HG03442 (cell line): Measurements from ENCODE around the gene ATP6V1A.

ENCODE experiments used
- ATAC-seq: cut with Tn5 transposase; IDR thresholded peaks from one replicate; pipeline ENCODE4 v1.9.1; 2021; ENCODE audit warnings: mild to moderate bottlenecking, moderate library complexity; ENCODE audit not compliant: unreplicated experiment

ATP6V1A gene

GRCh38 chr3:113746548-113747282, at the start of gene ATP6V1A:
Gene ATP6V1A (plus strand): TSS chr3:113747035. CDS start chr3:113778754, 31,719 bp downstream.
- peak; percentile 32 for ATAC-seq

DNA sequence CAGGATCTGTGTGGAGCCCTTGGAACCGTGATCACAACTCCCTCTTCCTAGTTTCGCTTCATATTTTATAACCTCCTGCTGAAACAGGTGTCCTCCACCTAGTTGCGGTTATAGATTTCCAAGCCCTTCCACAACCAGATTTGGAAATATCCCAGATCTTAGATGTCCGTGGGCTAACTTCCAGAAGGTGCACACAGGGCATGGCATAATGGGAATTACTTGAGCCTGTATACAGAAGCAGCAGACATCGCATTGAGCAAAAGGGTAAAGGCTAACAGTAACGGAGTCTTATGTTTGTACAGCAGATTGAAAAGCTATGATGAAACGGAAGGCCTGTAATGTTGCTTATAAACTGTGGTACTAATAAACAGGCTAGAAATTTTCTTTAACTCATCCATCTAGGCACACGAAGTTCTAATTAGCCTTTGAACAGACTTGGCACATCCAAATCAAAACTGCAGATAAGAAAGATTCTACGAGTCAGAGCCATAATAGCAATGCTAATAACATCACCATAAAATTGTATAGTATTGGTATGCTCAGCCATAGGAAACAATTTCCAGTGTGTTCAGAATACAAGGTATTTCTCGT, 49.2 kb upstream of the ATP6V1A start:
- no peak for ATAC-seq

DNA sequence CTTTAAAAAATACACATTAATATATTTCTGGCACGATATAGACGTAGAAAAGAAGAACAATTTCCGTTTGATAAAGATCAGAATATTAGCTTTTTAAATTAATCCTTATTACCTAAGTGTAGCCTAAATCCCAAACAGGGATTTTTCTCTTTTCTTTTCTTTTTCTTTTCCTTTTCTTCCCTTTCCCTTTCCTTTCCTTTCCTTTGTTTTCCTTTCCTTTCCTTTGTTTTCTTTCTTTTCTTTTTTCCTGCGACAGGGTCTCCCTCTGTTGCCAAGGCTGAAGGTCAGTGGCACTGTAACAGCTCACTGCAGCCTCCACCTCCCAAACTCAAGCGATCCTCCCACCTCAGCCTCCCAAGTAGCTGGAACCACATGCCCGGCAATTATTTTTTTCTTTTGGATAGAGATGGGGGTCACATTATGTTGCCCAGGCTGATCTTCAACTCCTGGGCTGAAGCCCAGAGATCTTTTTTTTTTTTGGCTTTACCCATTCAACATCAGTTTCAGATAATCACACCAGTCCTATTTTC, 48.6 kb upstream of the ATP6V1A start:
- no peak for ATAC-seq

GRCh38 chr3:113698956-113699355, 47.9 kb upstream of the ATP6V1A start:
- ATAC-seq, result no peak

DNA sequence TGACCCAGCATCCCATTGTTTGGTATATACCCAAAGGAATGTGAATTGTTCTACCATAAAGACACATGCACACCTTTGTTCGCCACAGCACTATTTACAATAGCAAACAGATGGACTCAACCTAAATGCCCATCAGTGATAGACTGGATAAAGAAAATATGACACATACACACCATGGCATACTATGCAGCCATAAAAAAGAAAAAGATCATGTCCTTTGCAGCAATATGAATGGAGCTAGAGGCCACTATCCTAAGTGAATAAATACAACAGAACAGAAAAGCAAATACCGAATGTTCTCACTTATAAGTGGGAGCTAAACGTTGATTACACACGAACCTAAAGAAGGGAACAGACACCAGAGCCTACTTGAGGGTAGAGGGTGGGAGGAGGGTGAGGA, 39.0 kb upstream of the ATP6V1A start:
- ATAC-seq, result no peak

DNA sequence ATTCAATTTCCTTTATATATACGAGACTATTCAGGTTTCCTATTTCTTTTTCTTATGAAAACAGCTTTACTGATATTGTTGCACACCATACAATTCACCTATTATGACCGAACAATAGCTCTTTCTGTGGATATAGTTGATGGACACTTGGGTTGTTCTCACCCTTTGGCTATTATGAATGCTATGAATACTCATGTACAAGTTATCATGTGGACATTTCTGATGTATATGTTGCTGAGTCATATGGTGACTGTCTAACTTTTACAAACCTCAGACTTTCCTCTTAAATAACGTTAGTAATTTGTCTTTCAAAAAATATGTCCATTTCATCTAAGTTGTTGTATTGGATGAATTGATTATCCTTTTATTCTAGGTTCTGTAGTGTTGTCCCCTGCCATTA, 34.7 kb upstream of the ATP6V1A start:
- ATAC-seq, result no peak

- no peak for ATAC-seq
These were observed 32.1 kb upstream of the ATP6V1A start for GRCh38 chr3:113714702-113715101.

DNA sequence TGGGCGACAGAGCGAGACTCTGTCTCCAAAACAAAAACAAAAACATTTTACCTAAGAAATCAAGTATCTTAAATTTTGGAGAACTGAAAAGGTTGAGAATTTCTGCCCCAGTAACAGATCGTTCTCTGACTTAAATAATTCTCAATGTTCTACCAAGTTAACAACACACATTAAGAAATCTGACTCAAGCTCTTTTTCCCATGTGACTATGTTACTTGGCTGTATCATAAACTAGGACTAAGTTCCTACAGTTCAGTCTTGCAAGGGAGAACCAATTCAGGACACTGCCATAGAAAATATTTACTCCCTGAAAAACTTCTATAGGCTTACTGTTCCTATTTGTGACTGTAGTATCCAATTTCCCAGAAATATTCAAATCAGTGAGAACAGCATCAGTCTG, 29.5 kb upstream of the ATP6V1A start:
- ATAC-seq, result no peak

DNA sequence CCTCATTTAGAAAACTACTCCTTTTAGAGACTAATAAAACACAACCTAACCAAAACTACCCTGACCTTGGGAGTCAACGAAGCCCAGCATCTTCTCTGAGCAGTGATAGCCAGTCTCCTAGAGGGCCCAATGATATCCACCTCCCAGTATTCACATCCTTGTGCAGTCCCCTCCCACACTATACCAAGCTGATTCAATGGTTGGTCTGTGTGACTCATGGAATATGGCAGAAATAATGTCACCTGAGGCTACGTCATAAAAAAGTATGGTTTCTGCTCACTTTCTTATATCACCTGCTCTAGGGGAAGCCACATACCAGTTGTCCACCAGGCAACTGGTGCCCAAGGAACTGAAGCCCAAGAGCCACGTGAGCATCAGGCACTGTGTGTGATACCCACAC, 29.0 kb upstream of the ATP6V1A start:
- no peak for ATAC-seq

DNA sequence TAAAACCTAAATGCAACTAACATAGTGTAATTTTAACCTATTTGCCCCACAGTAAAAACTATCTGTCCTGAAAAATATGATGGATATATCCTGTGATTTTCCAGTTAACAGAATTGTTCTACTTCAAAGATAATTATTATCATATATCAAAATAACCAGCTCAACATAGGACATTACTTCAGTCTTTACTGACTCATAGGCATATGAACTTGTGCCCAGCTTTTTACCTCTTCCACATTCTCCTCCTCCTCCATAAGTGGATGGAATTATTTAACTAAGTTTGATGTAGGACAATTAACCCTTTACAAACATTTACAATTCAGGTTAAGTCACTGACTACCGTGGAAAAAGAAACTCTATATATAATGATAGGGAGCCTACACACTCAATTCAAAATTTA, 27.5 kb upstream of the ATP6V1A start:
- ATAC-seq, result no peak

- ATAC-seq, result no peak
These were observed 27.1 kb upstream of the ATP6V1A start for GRCh38 chr3:113719758-113720157.

DNA sequence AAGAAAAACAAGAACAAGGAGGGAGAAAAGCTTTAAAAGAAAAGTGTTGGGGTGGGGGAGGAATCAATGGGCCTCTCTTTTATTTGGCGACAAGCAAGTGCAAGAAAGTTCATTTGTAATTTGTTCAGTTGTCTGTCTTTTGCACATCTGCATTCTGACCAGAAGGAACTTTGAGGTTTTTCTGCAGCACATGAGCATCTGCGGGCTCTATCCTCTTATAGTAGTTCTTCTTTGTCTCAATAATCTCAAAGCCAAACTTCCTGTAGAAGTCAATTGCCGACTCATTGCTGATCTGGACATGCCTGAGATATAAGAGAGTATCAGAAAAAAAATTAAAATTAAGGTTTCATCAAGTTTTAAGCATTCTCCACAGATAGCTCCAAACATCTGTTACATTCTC, 25.2 kb upstream of the ATP6V1A start:
- no peak for ATAC-seq

DNA sequence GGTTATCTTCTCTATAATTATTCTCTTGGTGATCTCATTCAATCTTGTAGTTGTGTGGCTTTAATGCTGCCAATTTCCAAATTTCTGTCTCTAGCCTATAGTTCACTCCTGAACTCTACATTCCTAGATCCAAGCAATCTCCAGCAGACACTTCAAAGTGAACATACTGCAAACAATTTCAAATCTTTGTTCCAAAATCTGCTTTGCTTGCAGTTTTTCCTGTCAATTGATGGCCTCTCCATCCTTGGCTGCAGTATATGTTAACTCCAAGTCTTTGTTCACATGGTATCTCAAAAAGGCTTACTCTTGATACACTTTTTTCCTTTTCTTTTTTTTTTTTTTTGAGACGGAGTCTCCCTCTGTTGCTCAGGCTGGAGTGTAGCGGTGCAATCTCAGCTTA, 18.2 kb upstream of the ATP6V1A start:
- ATAC-seq, result no peak

DNA sequence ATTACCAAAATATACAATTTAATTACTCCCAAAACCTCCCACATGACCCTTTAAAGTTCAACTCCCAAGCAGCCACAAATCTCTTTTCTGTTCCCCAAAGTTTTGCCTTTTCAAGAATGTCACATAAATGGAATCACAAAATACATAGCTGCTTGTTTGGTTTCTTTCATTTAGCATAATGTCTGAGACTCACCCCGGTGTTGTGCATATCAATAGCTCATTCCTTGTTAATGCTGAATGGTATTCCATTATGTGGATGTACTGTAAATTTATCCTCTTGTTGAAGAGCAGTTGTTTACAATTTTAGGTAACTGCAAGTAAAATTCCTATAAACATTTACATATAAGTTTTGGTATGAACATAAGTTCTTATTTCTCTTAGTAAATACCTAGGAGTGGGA, 16.3 kb upstream of the ATP6V1A start:
- ATAC-seq, result no peak

DNA sequence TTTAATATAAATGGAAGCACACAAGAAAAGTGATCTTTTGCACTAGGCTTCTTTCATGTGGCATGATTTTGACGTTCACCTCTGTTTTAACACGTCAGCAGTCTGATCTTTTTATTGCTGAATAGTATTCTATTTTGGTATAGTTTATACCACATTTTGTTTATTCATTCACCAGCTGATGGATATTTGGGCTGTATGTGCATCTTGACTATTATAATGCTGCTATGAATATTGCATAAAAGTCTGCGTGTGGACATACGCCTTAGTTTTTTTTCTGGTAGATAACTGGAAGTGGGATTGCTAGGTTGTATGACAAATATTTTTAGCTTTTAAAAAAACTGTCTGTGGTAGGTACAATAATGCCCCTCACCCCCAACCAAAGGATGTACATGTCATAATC, 15.1 kb upstream of the ATP6V1A start:
- ATAC-seq, result no peak

- ATAC-seq, result peak; percentile 54
These were observed 10.2 kb upstream of the ATP6V1A start for GRCh38 chr3:113736548-113737089.

- ATAC-seq, result no peak
These were observed 5.7 kb upstream of the ATP6V1A start for GRCh38 chr3:113741086-113741485.

GRCh38 chr3:113741620-113742019, 5.2 kb upstream of the ATP6V1A start:
- no peak for ATAC-seq

GRCh38 chr3:113743006-113743630, 3.7 kb upstream of the ATP6V1A start:
- no peak for ATAC-seq

- peak; percentile 54 for ATAC-seq
These were observed 1.7 kb upstream of the ATP6V1A start for GRCh38 chr3:113744941-113745755.
